Measurements from ENCODE around the gene TMEM45B. TPM values are rescaled to one million over a fixed set of nuclear protein-coding genes. Genes with fewer than 3 reads are reported as not detected.
A peak's percentile ranks its signal among the peaks of the same experiment; 100 is the strongest.

The TMEM45B gene
- total and polyA plus RNA-seq, 2 of the 13 experiments (the other 11 are each of a cell fraction or from before 2014, with no cell fraction given) = 29.1 to 181 TPM

DNA sequence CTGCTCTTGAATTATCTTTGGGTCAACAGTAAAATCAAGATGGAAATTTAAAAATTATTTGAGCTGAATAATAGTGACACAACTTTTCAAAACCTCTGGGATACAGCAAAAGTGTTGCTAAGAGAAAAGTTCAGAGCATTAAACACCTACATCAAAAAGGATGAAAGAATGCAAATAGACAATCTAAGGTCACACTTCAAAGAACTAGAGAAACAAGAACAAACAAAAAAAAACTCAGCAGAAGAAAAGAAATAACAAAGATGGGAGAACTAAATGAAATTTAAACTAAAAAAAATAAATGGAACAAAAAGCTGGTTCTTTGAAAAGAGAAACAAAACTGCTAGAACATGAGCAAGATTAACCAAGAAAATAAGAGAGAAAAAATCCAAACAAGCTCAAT, 15.0 kb upstream of the TMEM45B start (continued):
- TF ChIP-seq, protein P1, sequence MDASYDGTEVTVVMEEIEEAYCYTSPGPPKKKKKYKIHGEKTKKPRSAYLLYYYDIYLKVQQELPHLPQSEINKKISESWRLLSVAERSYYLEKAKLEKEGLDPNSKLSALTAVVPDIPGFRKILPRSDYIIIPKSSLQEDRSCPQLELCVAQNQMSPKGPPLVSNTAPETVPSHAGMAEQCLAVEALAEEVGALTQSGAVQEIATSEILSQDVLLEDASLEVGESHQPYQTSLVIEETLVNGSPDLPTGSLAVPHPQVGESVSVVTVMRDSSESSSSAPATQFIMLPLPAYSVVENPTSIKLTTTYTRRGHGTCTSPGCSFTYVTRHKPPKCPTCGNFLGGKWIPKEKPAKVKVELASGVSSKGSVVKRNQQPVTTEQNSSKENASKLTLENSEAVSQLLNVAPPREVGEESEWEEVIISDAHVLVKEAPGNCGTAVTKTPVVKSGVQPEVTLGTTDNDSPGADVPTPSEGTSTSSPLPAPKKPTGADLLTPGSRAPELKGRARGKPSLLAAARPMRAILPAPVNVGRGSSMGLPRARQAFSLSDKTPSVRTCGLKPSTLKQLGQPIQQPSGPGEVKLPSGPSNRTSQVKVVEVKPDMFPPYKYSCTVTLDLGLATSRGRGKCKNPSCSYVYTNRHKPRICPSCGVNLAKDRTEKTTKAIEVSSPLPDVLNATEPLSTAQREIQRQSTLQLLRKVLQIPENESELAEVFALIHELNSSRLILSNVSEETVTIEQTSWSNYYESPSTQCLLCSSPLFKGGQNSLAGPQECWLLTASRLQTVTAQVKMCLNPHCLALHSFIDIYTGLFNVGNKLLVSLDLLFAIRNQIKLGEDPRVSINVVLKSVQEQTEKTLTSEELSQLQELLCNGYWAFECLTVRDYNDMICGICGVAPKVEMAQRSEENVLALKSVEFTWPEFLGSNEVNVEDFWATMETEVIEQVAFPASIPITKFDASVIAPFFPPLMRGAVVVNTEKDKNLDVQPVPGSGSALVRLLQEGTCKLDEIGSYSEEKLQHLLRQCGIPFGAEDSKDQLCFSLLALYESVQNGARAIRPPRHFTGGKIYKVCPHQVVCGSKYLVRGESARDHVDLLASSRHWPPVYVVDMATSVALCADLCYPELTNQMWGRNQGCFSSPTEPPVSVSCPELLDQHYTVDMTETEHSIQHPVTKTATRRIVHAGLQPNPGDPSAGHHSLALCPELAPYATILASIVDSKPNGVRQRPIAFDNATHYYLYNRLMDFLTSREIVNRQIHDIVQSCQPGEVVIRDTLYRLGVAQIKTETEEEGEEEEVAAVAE (CRISPR knock-in tag; IDR thresholded peaks at IDR 0.05; ENCODE audit: borderline replicate concordance) = no peak
- TF ChIP-seq ZFP41 (CRISPR knock-in tag; IDR thresholded peaks at IDR 0.05; ENCODE audit: borderline replicate concordance) (no peak), BRCA1 (CRISPR knock-in tag; IDR thresholded peaks at IDR 0.05) (no peak), PHF20 (CRISPR knock-in tag; IDR thresholded peaks at IDR 0.05) (no peak), HMGA1 (CRISPR knock-in tag; conservative IDR thresholded peaks at IDR 0.05) (no peak), EP300 (IDR thresholded peaks at IDR 0.05; ENCODE audit: low read depth in 2 of 2, low read length in 2 of 2) (peak in 1 of 2 experiments; percentile 64; a peak in 2 of 4 replicates), EP300 (CRISPR knock-in tag; IDR thresholded peaks at IDR 0.05; ENCODE audit: borderline replicate concordance) (no peak), SIX1 (CRISPR knock-in tag; IDR thresholded peaks at IDR 0.05; ENCODE audit: borderline replicate concordance) (no peak), TCF7L2 (IDR thresholded peaks at IDR 0.05; ENCODE audit: low read depth, low read length) (peak; percentile 39; the same call in 1 of the 2 replicates), ARHGAP35 (CRISPR knock-in tag; IDR thresholded peaks at IDR 0.05; ENCODE audit: borderline replicate concordance) (no peak), HCFC1 (IDR thresholded peaks at IDR 0.05; ENCODE audit: low read depth, low read length) (no peak), FOXP1 (IDR thresholded peaks at IDR 0.05) (no peak), FOXP1 (CRISPR knock-in tag; IDR thresholded peaks at IDR 0.05) (peak; percentile 32; the same call in 1 of the 2 replicates), ISL2 (CRISPR knock-in tag; IDR thresholded peaks at IDR 0.05) (0 out of 2 replicates have a peak, but pooled peaks have one; percentile 31)
- TF ChIP-seq, protein P2, sequence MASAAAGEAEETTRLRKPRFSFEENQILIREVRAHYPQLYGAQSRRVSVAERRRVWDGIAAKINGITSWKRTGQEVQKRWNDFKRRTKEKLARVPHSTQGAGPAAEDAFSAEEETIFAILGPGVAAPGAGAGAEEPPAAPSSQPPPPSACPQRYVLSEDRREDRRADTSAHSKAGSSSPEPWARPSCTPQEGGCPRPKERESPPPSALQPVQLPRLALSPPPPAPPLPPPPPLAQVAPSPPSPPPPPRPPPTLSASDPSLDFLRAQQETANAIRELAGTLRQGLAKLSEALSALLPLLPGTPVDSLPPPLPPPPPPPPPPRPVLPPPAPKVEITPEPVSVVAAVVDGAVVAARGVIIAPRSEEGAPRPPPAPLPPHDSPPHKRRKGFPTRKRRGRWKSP (CRISPR knock-in tag; IDR thresholded peaks at IDR 0.05) = no peak
- TF ChIP-seq, protein P3, sequence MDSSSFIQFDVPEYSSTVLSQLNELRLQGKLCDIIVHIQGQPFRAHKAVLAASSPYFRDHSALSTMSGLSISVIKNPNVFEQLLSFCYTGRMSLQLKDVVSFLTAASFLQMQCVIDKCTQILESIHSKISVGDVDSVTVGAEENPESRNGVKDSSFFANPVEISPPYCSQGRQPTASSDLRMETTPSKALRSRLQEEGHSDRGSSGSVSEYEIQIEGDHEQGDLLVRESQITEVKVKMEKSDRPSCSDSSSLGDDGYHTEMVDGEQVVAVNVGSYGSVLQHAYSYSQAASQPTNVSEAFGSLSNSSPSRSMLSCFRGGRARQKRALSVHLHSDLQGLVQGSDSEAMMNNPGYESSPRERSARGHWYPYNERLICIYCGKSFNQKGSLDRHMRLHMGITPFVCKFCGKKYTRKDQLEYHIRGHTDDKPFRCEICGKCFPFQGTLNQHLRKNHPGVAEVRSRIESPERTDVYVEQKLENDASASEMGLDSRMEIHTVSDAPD (CRISPR knock-in tag; IDR thresholded peaks at IDR 0.05) = no peak
- TF ChIP-seq, protein P4, sequence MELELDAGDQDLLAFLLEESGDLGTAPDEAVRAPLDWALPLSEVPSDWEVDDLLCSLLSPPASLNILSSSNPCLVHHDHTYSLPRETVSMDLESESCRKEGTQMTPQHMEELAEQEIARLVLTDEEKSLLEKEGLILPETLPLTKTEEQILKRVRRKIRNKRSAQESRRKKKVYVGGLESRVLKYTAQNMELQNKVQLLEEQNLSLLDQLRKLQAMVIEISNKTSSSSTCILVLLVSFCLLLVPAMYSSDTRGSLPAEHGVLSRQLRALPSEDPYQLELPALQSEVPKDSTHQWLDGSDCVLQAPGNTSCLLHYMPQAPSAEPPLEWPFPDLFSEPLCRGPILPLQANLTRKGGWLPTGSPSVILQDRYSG (CRISPR knock-in tag; IDR thresholded peaks at IDR 0.05) = no peak
- TF ChIP-seq, protein P5, sequence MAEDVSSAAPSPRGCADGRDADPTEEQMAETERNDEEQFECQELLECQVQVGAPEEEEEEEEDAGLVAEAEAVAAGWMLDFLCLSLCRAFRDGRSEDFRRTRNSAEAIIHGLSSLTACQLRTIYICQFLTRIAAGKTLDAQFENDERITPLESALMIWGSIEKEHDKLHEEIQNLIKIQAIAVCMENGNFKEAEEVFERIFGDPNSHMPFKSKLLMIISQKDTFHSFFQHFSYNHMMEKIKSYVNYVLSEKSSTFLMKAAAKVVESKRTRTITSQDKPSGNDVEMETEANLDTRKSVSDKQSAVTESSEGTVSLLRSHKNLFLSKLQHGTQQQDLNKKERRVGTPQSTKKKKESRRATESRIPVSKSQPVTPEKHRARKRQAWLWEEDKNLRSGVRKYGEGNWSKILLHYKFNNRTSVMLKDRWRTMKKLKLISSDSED (CRISPR knock-in tag; IDR thresholded peaks at IDR 0.05) = no peak
- TF ChIP-seq, protein P6, sequence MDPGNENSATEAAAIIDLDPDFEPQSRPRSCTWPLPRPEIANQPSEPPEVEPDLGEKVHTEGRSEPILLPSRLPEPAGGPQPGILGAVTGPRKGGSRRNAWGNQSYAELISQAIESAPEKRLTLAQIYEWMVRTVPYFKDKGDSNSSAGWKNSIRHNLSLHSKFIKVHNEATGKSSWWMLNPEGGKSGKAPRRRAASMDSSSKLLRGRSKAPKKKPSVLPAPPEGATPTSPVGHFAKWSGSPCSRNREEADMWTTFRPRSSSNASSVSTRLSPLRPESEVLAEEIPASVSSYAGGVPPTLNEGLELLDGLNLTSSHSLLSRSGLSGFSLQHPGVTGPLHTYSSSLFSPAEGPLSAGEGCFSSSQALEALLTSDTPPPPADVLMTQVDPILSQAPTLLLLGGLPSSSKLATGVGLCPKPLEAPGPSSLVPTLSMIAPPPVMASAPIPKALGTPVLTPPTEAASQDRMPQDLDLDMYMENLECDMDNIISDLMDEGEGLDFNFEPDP (CRISPR knock-in tag; conservative IDR thresholded peaks at IDR 0.05) = no peak
- TF ChIP-seq, protein P7, sequence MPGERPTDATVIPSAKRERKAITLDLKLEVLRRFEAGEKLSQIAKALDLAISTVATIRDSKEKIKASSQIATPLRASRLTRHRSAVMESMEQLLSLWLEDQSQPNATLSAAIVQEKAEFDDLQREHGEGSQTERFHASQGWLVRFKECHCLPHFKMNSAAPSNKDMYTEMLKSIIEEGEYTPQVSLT (CRISPR knock-in tag; IDR thresholded peaks at IDR 0.05; ENCODE audit: borderline replicate concordance, low read depth) = no peak
